CD14-positive monocyte (primary cell): Measurements from ENCODE around the gene CNOT1. TPM values are rescaled to one million over a fixed set of nuclear protein-coding genes. Genes with fewer than 3 reads are reported as not detected.

Experiments used
- DNase-seq, 3 donors: peaks; one replicate each; pipeline ENCODE4 v3.0.0-alpha.2; 2011 to 2022
- H2AFZ ChIP-seq: 2 replicates; pipeline ENCODE4 v1.6.0; 2012; ENCODE audit warnings: mild to moderate bottlenecking, low read depth, low read length, inconsistent platforms; ENCODE audit not compliant: insufficient read depth, poor library complexity, severe bottlenecking
- H3K27ac ChIP-seq, 2 donors: 1 replicate in 1 of 2; 2 replicates in 1 of 2; pipeline ENCODE4 v1.5.1; 2012 to 2013; ENCODE audit warnings: low read length in 2 of 2, control low read depth in 1 of 2, inconsistent platforms in 1 of 2, low read depth in 1 of 2, mild to moderate bottlenecking in 1 of 2
- H3K27me3 ChIP-seq, 2 donors: one replicate each; pipeline versions ENCODE4 v1.6.0 to v1.6.1; 2011 to 2013; ENCODE audit warnings: low read length in 2 of 2; ENCODE audit not compliant: control insufficient read depth in 2 of 2, insufficient read depth in 2 of 2
- H3K36me3 ChIP-seq, 2 donors: replicated peaks in 1 of 2; 1 replicate in 1 of 2; 2 replicates in 1 of 2; pipeline versions ENCODE4 v1.5.1 to v1.6.1; 2012 to 2013; ENCODE audit warnings: low read length in 2 of 2, control low read depth in 1 of 2, inconsistent platforms in 1 of 2, mild to moderate bottlenecking in 1 of 2; ENCODE audit not compliant: insufficient read depth in 2 of 2, control insufficient read depth in 1 of 2
- H3K4me1 ChIP-seq, 2 donors: 1 replicate in 1 of 2; 2 replicates in 1 of 2; pipeline versions ENCODE4 v1.5.1 to v1.6.1; 2012 to 2013; ENCODE audit warnings: low read length in 2 of 2, control low read depth in 1 of 2, inconsistent platforms in 1 of 2, mild to moderate bottlenecking in 1 of 2, moderate library complexity in 1 of 2; ENCODE audit not compliant: insufficient read depth in 2 of 2, control insufficient read depth in 1 of 2
- H3K4me2 ChIP-seq: replicated peaks from 2 replicates; pipeline ENCODE3; 2012; ENCODE audit warnings: low read length, moderate library complexity, mild to moderate bottlenecking; ENCODE audit not compliant: poor library complexity, severe bottlenecking; ENCODE audit errors: extremely low read depth
- H3K4me3 ChIP-seq, 3 experiments: fragments of 200-600 bp in 1 of 3; sonication (generic) in 1 of 3; replicated peaks in 1 of 3; 1 replicate in 2 of 3; 2 replicates in 1 of 3; pipeline ENCODE4 v1.5.1; 2011 to 2013; ENCODE audit warnings: low read length in 3 of 3, mild to moderate bottlenecking in 3 of 3, control low read depth in 2 of 3, low read depth in 2 of 3, inconsistent platforms in 1 of 3, moderate library complexity in 1 of 3
- H3K79me2 ChIP-seq: 2 replicates; pipeline ENCODE4 v1.6.0; 2012; ENCODE audit warnings: mild to moderate bottlenecking, control low read depth, inconsistent platforms, low read length, moderate library complexity; ENCODE audit not compliant: insufficient read depth
- H3K9ac ChIP-seq: 2 replicates; pipeline ENCODE4 v1.6.0; 2017; ENCODE audit warnings: low read length, mild to moderate bottlenecking; ENCODE audit not compliant: insufficient read depth, poor library complexity, severe bottlenecking
- H3K9me3 ChIP-seq, 2 donors: replicated peaks in 1 of 2; 1 replicate in 1 of 2; 2 replicates in 1 of 2; pipeline versions ENCODE4 v1.5.1 to v1.6.1; 2012 to 2013; ENCODE audit warnings: low read length in 2 of 2, control low read depth in 1 of 2; ENCODE audit not compliant: control insufficient read depth in 1 of 2, insufficient read depth in 1 of 2
- H4K20me1 ChIP-seq: 2 replicates; pipeline ENCODE4 v1.6.0; 2012; ENCODE audit warnings: mild to moderate bottlenecking, low read length, control low read depth, moderate library complexity; ENCODE audit not compliant: insufficient read depth
- H3K27ac Mint-ChIP-seq, 7 donors: one replicate each; pipeline ENCODE4 v1.8.0; 2020; ENCODE audit warnings: mild to moderate bottlenecking in 7 of 7, mixed read lengths in 7 of 7, moderate library complexity in 6 of 7, inconsistent platforms in 2 of 7
- H3K27me3 Mint-ChIP-seq, 3 donors: one replicate each; pipeline ENCODE4 v1.8.0; 2021 to 2022; ENCODE audit warnings: low read depth in 3 of 3, mild to moderate bottlenecking in 3 of 3, mixed read lengths in 3 of 3, moderate library complexity in 3 of 3, inconsistent platforms in 1 of 3
- H3K36me3 Mint-ChIP-seq, 2 donors: one replicate each; pipeline ENCODE4 v1.8.0; 2020; ENCODE audit warnings: mixed read lengths in 2 of 2, inconsistent platforms in 1 of 2, mild to moderate bottlenecking in 1 of 2
- H3K4me1 Mint-ChIP-seq: one replicate; pipeline ENCODE4 v1.8.0; 2020; ENCODE audit warnings: mild to moderate bottlenecking, mixed read lengths
- H3K4me3 Mint-ChIP-seq, 2 donors: one replicate each; pipeline ENCODE4 v1.8.0; 2020; ENCODE audit warnings: mild to moderate bottlenecking in 2 of 2, mixed read lengths in 2 of 2, moderate library complexity in 1 of 2
- H3K9me3 Mint-ChIP-seq, 7 donors: one replicate each; pipeline ENCODE4 v1.8.0; 2020 to 2022; ENCODE audit warnings: mixed read lengths in 7 of 7, mild to moderate bottlenecking in 6 of 7, moderate library complexity in 6 of 7, inconsistent platforms in 2 of 7
- CTCF ChIP-seq: fragments of 200-600 bp; IDR thresholded peaks from one replicate; pipeline ENCODE4 v1.8.0; 2022; ENCODE audit warnings: antibody characterized with exemption, mild to moderate bottlenecking
- WGBS: methylation state at CpG from one replicate; pipeline ENCODE4 v1.1.5; 2013; ENCODE audit warnings: missing lambda C conversion rate; ENCODE audit not compliant: insufficient coverage; 5-methylcytosine and 5-hydroxymethylcytosine counted together
- intact Hi-C, 2 donors: fragments of 100-400 bp; cut with micrococcal nuclease; formaldehyde crosslinking; loops; one replicate each; pipeline versions ENCODE4 v1.15.0 to v1.15.1; 2023
- polyA plus RNA-seq, 3 donors: library from polyadenylated mRNA; depleted of rRNA in 1 of 3; unstranded in 2 of 3; stranded (reverse) in 1 of 3; fragments of 300-500 nt in 2 of 3; fragments of >200 nt in 1 of 3; fragmentation: Illumina TruSeq in 2 of 3; gene quantifications; 1 replicate in 2 of 3; 2 replicates in 1 of 3; pipeline ENCODE4 v1.2.3, GENCODE V29; 2012 to 2021

CNOT1 gene
- polyA plus RNA-seq, 3 donors: 50.8 to 182 (median 60.8) TPM

- no peak for DNase-seq
- H3K27me3 Mint-ChIP-seq: peaks cover 9 to 21% (median 20%) of the 10 kb centered on the region in 3 donors
- H3K27me3 ChIP-seq: no peaks in the 10 kb centered on the region
- H3K9ac ChIP-seq: no peak overlapping the region
- WGBS: 100% methylated on average over 4 of the region's 4 CpGs
- H3K4me2 ChIP-seq: no peak overlapping the region
- H2AFZ ChIP-seq: no peak overlapping the region
- H3K9me3 ChIP-seq: no peaks in the 10 kb centered on the region
- H3K36me3 Mint-ChIP-seq: no peaks in the 10 kb centered on the region
- H3K27ac ChIP-seq: no peak overlapping the region
- H3K4me1 ChIP-seq: peaks cover 0 to 4% of the 10 kb centered on the region in 2 donors
- no peaks in the 10 kb centered on the region for H3K36me3 ChIP-seq
- no peak overlapping the region for H3K4me3 ChIP-seq
- intact Hi-C loops: no loop called here
- H4K20me1 ChIP-seq: no peaks in the 10 kb centered on the region
- peaks cover 1% of the 10 kb centered on the region for H3K4me1 Mint-ChIP-seq
- TF ChIP-seq CTCF: no peak
- H3K79me2 ChIP-seq: no peaks in the 10 kb centered on the region
- no peak overlapping the region for H3K27ac Mint-ChIP-seq
- no peak overlapping the region for H3K4me3 Mint-ChIP-seq
- H3K9me3 Mint-ChIP-seq: no peaks in the 10 kb centered on the region
These were observed 139.6 kb downstream of the CNOT1 start for GRCh38 chr16:58490065-58490464.

- no peak overlapping the region for H3K4me2 ChIP-seq
- 77% methylated on average over 2 of the region's 3 CpGs for WGBS
- DNase-seq: no peak
- no peak overlapping the region for H3K27ac ChIP-seq
- intact Hi-C loops: no loop called here
- H3K27me3 ChIP-seq: no peaks in the 10 kb centered on the region
- Mint-ChIP-seq H3K4me1 (no peaks in the 10 kb centered on the region), H3K4me3 (no peak overlapping the region), H3K27ac (no peak overlapping the region), H3K27me3 (peaks cover 11 to 19% (median 15%) of the 10 kb centered on the region in 3 donors), H3K9me3 (no peaks in the 10 kb centered on the region), H3K36me3 (no peaks in the 10 kb centered on the region)
- no peaks in the 10 kb centered on the region for H3K79me2 ChIP-seq
- H3K4me1 ChIP-seq: peaks cover 0 to 4% of the 10 kb centered on the region in 2 donors
- H3K4me3 ChIP-seq: no peak overlapping the region
- no peaks in the 10 kb centered on the region for H3K9me3 ChIP-seq
- no peak overlapping the region for H2AFZ ChIP-seq
- no peak for TF ChIP-seq CTCF
- H3K9ac ChIP-seq: no peak overlapping the region
- H4K20me1 ChIP-seq: no peaks in the 10 kb centered on the region
- H3K36me3 ChIP-seq: no peaks in the 10 kb centered on the region
These were observed 141.1 kb downstream of the CNOT1 start for GRCh38 chr16:58488531-58488930.
